COR-L47 (cell line): ENCODE results near the gene LRRC4C.

Source experiments
- DNase-seq: peaks from one replicate; lab custom pipeline; 2025; lab: John Stamatoyannopoulos, UW

The LRRC4C gene

GRCh38 chr11:41459465-41460401 is at the start of gene LRRC4C:
Gene LRRC4C (minus strand): TSS chr11:41459652.
- no peak for DNase-seq

GRCh38 chr11:41508121-41508520 is 48.7 kb upstream of the LRRC4C start:
- DNase-seq: no peak

- no peak for DNase-seq
Measured at GRCh38 chr11:41499429-41499828, 40.0 kb upstream of the LRRC4C start.

- DNase-seq: no peak
Measured at GRCh38 chr11:41498726-41499125, 39.3 kb upstream of the LRRC4C start.

GRCh38 chr11:41497974-41498373 is 38.5 kb upstream of the LRRC4C start:
- no peak for DNase-seq

- DNase-seq: no peak
Measured at GRCh38 chr11:41494716-41495115, 35.3 kb upstream of the LRRC4C start.

- no peak for DNase-seq
Measured at GRCh38 chr11:41486424-41486823, 27.0 kb upstream of the LRRC4C start.

GRCh38 chr11:41483956-41484355 is 24.5 kb upstream of the LRRC4C start:
- no peak for DNase-seq

GRCh38 chr11:41479179-41479578 is 19.7 kb upstream of the LRRC4C start:
- DNase-seq: no peak

- no peak for DNase-seq
Measured at GRCh38 chr11:41461057-41461681, 1.7 kb upstream of the LRRC4C start.

GRCh38 chr11:41458641-41459040 is 811 bp downstream of the LRRC4C start:
- no peak for DNase-seq

GRCh38 chr11:41458154-41458553 is 1.3 kb downstream of the LRRC4C start:
- DNase-seq: no peak

- DNase-seq: no peak
Measured at GRCh38 chr11:41457216-41458014, 2.0 kb downstream of the LRRC4C start.

- no peak for DNase-seq
Measured at GRCh38 chr11:41456269-41456668, 3.2 kb downstream of the LRRC4C start.

- DNase-seq: no peak
Measured at GRCh38 chr11:41451011-41451410, 8.4 kb downstream of the LRRC4C start.

- no peak for DNase-seq
Measured at GRCh38 chr11:41449483-41450050, 9.9 kb downstream of the LRRC4C start.

GRCh38 chr11:41446566-41446965 is 12.9 kb downstream of the LRRC4C start:
- no peak for DNase-seq

GRCh38 chr11:41446107-41446506 is 13.3 kb downstream of the LRRC4C start:
- no peak for DNase-seq

GRCh38 chr11:41437006-41437490 is 22.4 kb downstream of the LRRC4C start:
- no peak for DNase-seq

- no peak for DNase-seq
Measured at GRCh38 chr11:41435531-41435930, 23.9 kb downstream of the LRRC4C start.

GRCh38 chr11:41431784-41432183 is 27.7 kb downstream of the LRRC4C start:
- no peak for DNase-seq

- no peak for DNase-seq
Measured at GRCh38 chr11:41419901-41420300, 39.6 kb downstream of the LRRC4C start.
